AG09309 (cell line): Measurements from ENCODE around the gene COCH.
"Not testable (repeated sequence)": the region's sequence is repeated elsewhere in the genome, so short reads cannot be mapped to it uniquely, and the experiment has no call there.

ENCODE experiments used
- DNase-seq: peaks from one replicate; pipeline ENCODE4 v3.0.0-alpha.2; 2010; ENCODE audit warnings: low read depth
- H3K4me3 ChIP-seq: 2 replicates; pipeline ENCODE4 v1.5.1; 2011; ENCODE audit warnings: mild to moderate bottlenecking, low read depth, low read length, moderate library complexity; ENCODE audit not compliant: control insufficient read depth
- CTCF ChIP-seq: IDR thresholded peaks from 2 replicates; pipeline ENCODE4 v1.5.1; 2011; ENCODE audit warnings: mild to moderate bottlenecking, low read depth, low read length, inconsistent platforms; ENCODE audit not compliant: insufficient read depth, control insufficient read depth; ENCODE audit errors: missing control alignments

Gene COCH

GRCh38 chr14:30885840-30886740, 11.7 kb downstream of the COCH start:
- no peak for TF ChIP-seq CTCF
- DNase-seq, result no peak
- H3K4me3 ChIP-seq, result no peak overlapping the region

- no peak overlapping the region for H3K4me3 ChIP-seq
- no peak for TF ChIP-seq CTCF
- DNase-seq, result no peak
These were observed 14.3 kb downstream of the COCH start for GRCh38 chr14:30888480-30889243.

GRCh38 chr14:30889244-30889594, 14.9 kb downstream of the COCH start:
- TF ChIP-seq CTCF, result no peak

GRCh38 chr14:30893819-30894218, 19.5 kb downstream of the COCH start:
- DNase-seq, result no peak
- TF ChIP-seq CTCF, result no peak
- no peak overlapping the region for H3K4me3 ChIP-seq

More at GRCh38 chr14:30889244-30889594, 14.9 kb downstream of the COCH start:
- DNase-seq, result no peak
- H3K4me3 ChIP-seq, result no peak overlapping the region

GRCh38 chr14:30894923-30895515, 20.7 kb downstream of the COCH start:
- no peak overlapping the region for H3K4me3 ChIP-seq
- no peak for DNase-seq
- no peak for TF ChIP-seq CTCF

- DNase-seq, result no peak
- no peak for TF ChIP-seq CTCF
- no peak overlapping the region for H3K4me3 ChIP-seq
These were observed 22.1 kb downstream of the COCH start for GRCh38 chr14:30896435-30896834.

GRCh38 chr14:30897121-30897520, 22.8 kb downstream of the COCH start:
- DNase-seq, H3K4me3 ChIP-seq: not testable (repeated sequence)
